Neuronal stem cell (in vitro differentiated cells): ENCODE results near the gene LPAR1.

ENCODE experiments used
- DNase-seq: peaks from one replicate; pipeline ENCODE4 v3.0.0-alpha.2; 2013; ENCODE audit warnings: low spot score
- H2AFZ ChIP-seq: one replicate; pipeline ENCODE4 v1.6.1; 2013; ENCODE audit warnings: mild to moderate bottlenecking, low read length, inconsistent platforms
- H2AK5ac ChIP-seq: 2 replicates; pipeline ENCODE4 v1.6.1; 2013; ENCODE audit warnings: low read depth, mild to moderate bottlenecking, inconsistent platforms, low read length, moderate library complexity, mixed read lengths
- H2BK120ac ChIP-seq: 2 replicates; pipeline ENCODE4 v1.6.1; 2013; ENCODE audit warnings: low read depth, mild to moderate bottlenecking, inconsistent platforms, low read length, moderate library complexity, mixed read lengths
- H2BK12ac ChIP-seq: one replicate; pipeline ENCODE4 v1.6.1; 2013; ENCODE audit warnings: low read length, inconsistent platforms
- H2BK15ac ChIP-seq: 2 replicates; pipeline ENCODE4 v1.6.1; 2013; ENCODE audit warnings: mild to moderate bottlenecking, low read length, inconsistent platforms, mixed read lengths
- H2BK5ac ChIP-seq: one replicate; pipeline ENCODE4 v1.6.1; 2013; ENCODE audit warnings: inconsistent platforms, mild to moderate bottlenecking, low read length, moderate library complexity
- H3K14ac ChIP-seq: one replicate; pipeline ENCODE4 v1.6.1; 2013; ENCODE audit warnings: low read length, inconsistent platforms
- H3K18ac ChIP-seq: 2 replicates; pipeline ENCODE4 v1.6.1; 2013; ENCODE audit warnings: low read length, inconsistent platforms
- H3K23ac ChIP-seq: 2 replicates; pipeline ENCODE4 v1.6.1; 2013; ENCODE audit warnings: low read depth, mild to moderate bottlenecking, mixed read lengths, low read length, inconsistent platforms; ENCODE audit not compliant: poor library complexity
- H3K27ac ChIP-seq: replicated peaks from 3 replicates; pipeline ENCODE4 v1.5.1; 2013; ENCODE audit warnings: low read length, inconsistent platforms
- H3K27me3 ChIP-seq, 3 experiments: 2 replicates each; pipeline ENCODE4 v1.6.1; 2013; ENCODE audit warnings: low read length in 3 of 3, mild to moderate bottlenecking in 2 of 3, inconsistent platforms in 1 of 3, low read depth in 1 of 3, mixed read lengths in 1 of 3, moderate library complexity in 1 of 3; ENCODE audit not compliant: control insufficient read depth in 3 of 3, insufficient read depth in 3 of 3
- H3K36me3 ChIP-seq, 2 donors: replicated peaks in 1 of 2; 2 replicates each; pipeline ENCODE4 v1.6.1; 2013; ENCODE audit warnings: low read length in 2 of 2; ENCODE audit not compliant: control insufficient read depth in 2 of 2, insufficient read depth in 2 of 2
- H3K4ac ChIP-seq: 2 replicates; pipeline ENCODE4 v1.6.1; 2013; ENCODE audit warnings: inconsistent platforms, mild to moderate bottlenecking, low read length, moderate library complexity
- H3K4me1 ChIP-seq, 2 donors: 1 replicate in 1 of 2; 2 replicates in 1 of 2; pipeline ENCODE4 v1.6.1; 2013; ENCODE audit warnings: low read length in 2 of 2, low read depth in 1 of 2; ENCODE audit not compliant: control insufficient read depth in 2 of 2, insufficient read depth in 1 of 2
- H3K4me2 ChIP-seq: one replicate; pipeline ENCODE4 v1.6.1; 2013; ENCODE audit warnings: mild to moderate bottlenecking, low read length, inconsistent platforms; ENCODE audit not compliant: insufficient read depth, poor library complexity, severe bottlenecking
- H3K4me3 ChIP-seq, 2 donors: 2 replicates each; pipeline ENCODE4 v1.5.1; 2013; ENCODE audit warnings: low read length in 2 of 2, mild to moderate bottlenecking in 2 of 2, inconsistent platforms in 1 of 2, moderate library complexity in 1 of 2
- H3K79me1 ChIP-seq: one replicate; pipeline ENCODE4 v1.6.1; 2013; ENCODE audit warnings: low read depth, mild to moderate bottlenecking, inconsistent platforms, low read length, moderate library complexity
- H3K9ac ChIP-seq: one replicate; pipeline ENCODE4 v1.6.1; 2013; ENCODE audit warnings: mild to moderate bottlenecking, low read depth, low read length, inconsistent platforms; ENCODE audit not compliant: poor library complexity
- H3K9me3 ChIP-seq, 2 donors: replicated peaks in 1 of 2; 2 replicates each; pipeline versions ENCODE3 to v1.6.1; 2013; ENCODE audit warnings: low read length in 2 of 2, mild to moderate bottlenecking in 2 of 2, inconsistent platforms in 1 of 2, low read depth in 1 of 2, mixed read lengths in 1 of 2, moderate library complexity in 1 of 2; ENCODE audit not compliant: control insufficient read depth in 2 of 2, insufficient read depth in 1 of 2
- H4K8ac ChIP-seq: one replicate; pipeline ENCODE4 v1.6.1; 2013; ENCODE audit warnings: low read depth, mild to moderate bottlenecking, inconsistent platforms, low read length, moderate library complexity
- H4K91ac ChIP-seq: one replicate; pipeline ENCODE4 v1.6.1; 2013; ENCODE audit warnings: low read length, low read depth, mild to moderate bottlenecking, inconsistent platforms; ENCODE audit not compliant: poor library complexity
- WGBS, 2 donors: extraction: QIAGEN DNeasy Blood & Tissue Kit; methylation state at CpG; one replicate each; pipeline ENCODE4 v1.1.7; 2013; ENCODE audit warnings: missing lambda C conversion rate in 2 of 2, mixed read lengths in 1 of 2; ENCODE audit not compliant: insufficient read length in 2 of 2, insufficient replicate concordance in 1 of 2; ENCODE audit errors: extremely low coverage in 2 of 2; 5-methylcytosine and 5-hydroxymethylcytosine counted together

LPAR1 gene

GRCh38 chr9:111066468-111066867, 28.2 kb upstream of the LPAR1 start:
- Histone ChIP-seq H3K4ac (no peak overlapping the region), H2BK120ac (no peak overlapping the region), H3K36me3 (no peaks in the 10 kb centered on the region), H2BK12ac (no peak overlapping the region), H4K8ac (no peak overlapping the region), H3K4me1 (no peaks in the 10 kb centered on the region), H4K91ac (no peak overlapping the region), H2AFZ (no peak overlapping the region), H3K4me2 (no peak overlapping the region), H3K9me3 (no peaks in the 10 kb centered on the region), H2AK5ac (no peak overlapping the region), H3K79me1 (peaks cover 2% of the 10 kb centered on the region), H3K27ac (no peak overlapping the region), H3K14ac (no peak overlapping the region), H3K23ac (no peak overlapping the region), H3K27me3 (peaks cover 0 to 3% (median 2%) of the 10 kb centered on the region in 3 experiments), H3K18ac (no peak overlapping the region), H2BK15ac (no peak overlapping the region), H3K4me3 (no peak overlapping the region), H3K9ac (no peak overlapping the region), H2BK5ac (no peak overlapping the region)
- DNase-seq: no peak
- no CpG with 5 or more reads among the region's 2 CpGs for WGBS, 2 donors

DNA sequence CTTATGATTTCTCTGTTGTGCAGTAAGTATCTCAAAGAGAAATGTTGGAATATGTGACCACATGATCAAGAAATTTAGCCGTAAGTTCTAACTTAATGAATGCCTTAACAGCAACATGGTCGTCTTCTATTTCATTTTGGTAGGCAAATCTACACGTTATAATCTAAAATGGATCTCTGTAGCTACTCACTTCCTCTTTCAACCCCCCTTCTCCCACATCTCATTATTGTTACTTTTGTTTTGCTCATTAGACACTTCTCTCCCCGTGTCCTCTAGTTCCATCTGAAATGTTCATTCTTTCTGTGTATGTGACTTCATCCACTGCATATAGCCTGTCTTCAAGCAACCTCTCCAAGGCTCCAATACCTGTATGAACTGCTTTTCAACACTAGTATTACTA, 27.1 kb upstream of the LPAR1 start:
- H3K4me2 ChIP-seq: no peak overlapping the region
- H2BK5ac ChIP-seq: no peak overlapping the region
- H3K4ac ChIP-seq: no peak overlapping the region
- no peak overlapping the region for H3K23ac ChIP-seq
- no peak overlapping the region for H4K91ac ChIP-seq
- no peak overlapping the region for H2AK5ac ChIP-seq
- no peak overlapping the region for H3K9ac ChIP-seq
- H3K36me3 ChIP-seq: no peaks in the 10 kb centered on the region
- no peak overlapping the region for H3K18ac ChIP-seq
- peaks cover 0 to 3% (median 2%) of the 10 kb centered on the region in 3 experiments for H3K27me3 ChIP-seq
- no peak overlapping the region for H3K14ac ChIP-seq
- no peak overlapping the region for H3K4me3 ChIP-seq
- H2BK15ac ChIP-seq: no peak overlapping the region
- no peaks in the 10 kb centered on the region for H3K79me1 ChIP-seq
- no peak overlapping the region for H2BK120ac ChIP-seq
- no peak overlapping the region for H2AFZ ChIP-seq
- H3K27ac ChIP-seq: no peak overlapping the region
- no peak overlapping the region for H2BK12ac ChIP-seq
- H3K4me1 ChIP-seq: no peaks in the 10 kb centered on the region
- WGBS, 2 donors: no CpG with 5 or more reads among the region's 4 CpGs
- H4K8ac ChIP-seq: no peak overlapping the region
- no peak for DNase-seq
- no peaks in the 10 kb centered on the region for H3K9me3 ChIP-seq

DNA sequence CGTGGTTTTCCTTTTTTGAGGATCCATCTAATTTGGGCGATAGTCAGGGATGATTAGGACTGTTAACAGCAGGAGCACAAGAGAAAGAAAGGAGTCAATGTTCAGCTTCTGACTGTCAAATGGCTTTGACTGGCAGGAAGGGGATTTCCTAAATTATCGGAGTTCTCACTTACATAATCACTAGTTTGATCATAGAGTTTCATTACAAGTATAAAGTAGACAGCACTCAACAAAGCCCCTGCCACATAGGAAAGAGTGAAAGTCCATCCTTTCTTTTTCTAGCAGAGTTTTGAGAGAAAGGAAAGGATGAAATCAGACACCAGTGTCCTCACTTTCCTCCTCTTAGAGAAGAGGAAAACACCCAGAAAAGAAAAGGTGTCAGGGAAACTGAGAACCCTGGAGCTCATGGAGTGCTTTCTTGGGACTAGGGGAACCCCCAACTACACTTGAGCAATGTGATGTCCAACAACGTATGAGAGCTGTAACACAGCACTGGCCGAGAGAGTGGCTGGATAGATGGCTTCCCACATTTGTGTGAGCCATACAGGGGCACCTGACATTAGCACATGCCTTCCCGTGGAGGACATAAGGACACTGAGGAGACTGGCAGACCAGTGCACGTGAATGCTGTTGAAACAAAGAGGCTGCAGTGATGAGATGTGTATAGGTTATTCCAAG, 26.0 kb upstream of the LPAR1 start:
- Histone ChIP-seq H3K4me1 (no peaks in the 10 kb centered on the region), H2BK120ac (no peak overlapping the region), H3K27ac (no peak overlapping the region), H3K36me3 (no peaks in the 10 kb centered on the region), H3K23ac (no peak overlapping the region), H3K27me3 (peaks cover 0 to 3% (median 2%) of the 10 kb centered on the region in 3 experiments), H2BK15ac (no peak overlapping the region), H3K18ac (peak overlapping the region; percentile 31), H2BK5ac (no peak overlapping the region), H3K4ac (no peak overlapping the region), H3K14ac (no peak overlapping the region), H3K9ac (no peak overlapping the region), H3K79me1 (no peaks in the 10 kb centered on the region), H3K4me2 (no peak overlapping the region), H3K4me3 (no peak overlapping the region), H4K8ac (no peak overlapping the region), H3K9me3 (peaks cover 0 to 3% of the 10 kb centered on the region in 2 donors), H2AFZ (no peak overlapping the region), H2BK12ac (no peak overlapping the region), H2AK5ac (no peak overlapping the region), H4K91ac (no peak overlapping the region)
- no CpG with 5 or more reads among the region's 7 CpGs for WGBS, 2 donors
- no peak for DNase-seq

GRCh38 chr9:111063332-111063731, 25.1 kb upstream of the LPAR1 start:
- Histone ChIP-seq H3K4ac (no peak overlapping the region), H3K4me1 (no peaks in the 10 kb centered on the region), H2BK120ac (no peak overlapping the region), H2BK15ac (no peak overlapping the region), H3K4me2 (no peak overlapping the region), H4K91ac (no peak overlapping the region), H3K27ac (no peak overlapping the region), H3K9ac (no peak overlapping the region), H2BK5ac (no peak overlapping the region), H3K27me3 (peaks cover 0 to 3% (median 2%) of the 10 kb centered on the region in 3 experiments), H3K9me3 (peaks cover 0 to 3% of the 10 kb centered on the region in 2 donors), H2AK5ac (no peak overlapping the region), H3K4me3 (no peak overlapping the region), H3K36me3 (no peaks in the 10 kb centered on the region), H3K18ac (no peak overlapping the region), H2BK12ac (no peak overlapping the region), H2AFZ (no peak overlapping the region), H3K79me1 (no peaks in the 10 kb centered on the region), H3K23ac (no peak overlapping the region), H4K8ac (no peak overlapping the region), H3K14ac (no peak overlapping the region)
- no peak for DNase-seq
- WGBS, 2 donors: no CpG with 5 or more reads among the region's 3 CpGs
